Colon (tissue), 2 donors: ENCODE data around the gene SNRK.
A peak's percentile ranks its signal among the peaks of the same experiment; 100 is the strongest.

Source experiments
- FAIRE-seq: peaks from 2 replicates; lab custom pipeline; 2012; peaks lifted over from hg19 to GRCh38; lab: Jason Lieb, UNC
- donor health status: control.
- donor health status: control.

Gene SNRK

DNA sequence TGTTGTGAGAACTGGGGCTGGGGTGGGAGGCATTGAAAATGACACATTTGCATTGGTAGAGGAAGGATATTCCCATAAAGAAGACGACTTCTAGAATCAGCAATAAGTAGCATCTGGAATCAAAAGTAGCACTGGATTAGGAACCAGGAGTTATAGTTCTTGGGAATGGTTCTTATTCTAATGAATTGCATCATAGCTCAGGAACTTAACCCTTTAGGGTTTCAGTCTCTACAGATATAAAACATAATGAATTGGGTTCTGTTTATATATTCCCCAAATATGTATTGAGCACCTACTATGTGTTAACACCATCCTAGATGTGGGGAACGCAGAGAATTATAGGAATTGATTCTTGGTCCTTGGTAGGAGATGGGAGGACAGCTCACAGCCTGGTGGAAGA, 16.3 kb upstream of the SNRK start:
- no peak for FAIRE-seq

DNA sequence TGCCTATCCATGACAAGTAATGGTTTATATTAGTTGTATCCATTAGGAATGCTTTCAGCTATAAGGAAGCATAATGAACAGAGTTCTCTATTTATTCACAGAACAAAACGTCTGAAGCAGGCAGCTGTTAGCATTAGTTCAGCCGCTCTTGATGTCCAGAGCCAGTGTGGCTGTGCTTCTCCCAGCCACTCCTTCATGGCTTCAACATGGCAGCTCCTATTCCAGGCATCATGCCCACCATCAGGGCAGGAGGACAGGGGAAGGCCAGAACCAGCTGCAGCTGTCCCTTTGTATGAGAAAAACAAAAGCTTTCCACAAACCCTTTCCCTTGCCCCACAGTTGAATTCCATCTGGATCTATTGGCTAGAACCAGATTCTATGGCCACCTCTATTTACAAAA, 12.9 kb upstream of the SNRK start:
- FAIRE-seq, result no peak

DNA sequence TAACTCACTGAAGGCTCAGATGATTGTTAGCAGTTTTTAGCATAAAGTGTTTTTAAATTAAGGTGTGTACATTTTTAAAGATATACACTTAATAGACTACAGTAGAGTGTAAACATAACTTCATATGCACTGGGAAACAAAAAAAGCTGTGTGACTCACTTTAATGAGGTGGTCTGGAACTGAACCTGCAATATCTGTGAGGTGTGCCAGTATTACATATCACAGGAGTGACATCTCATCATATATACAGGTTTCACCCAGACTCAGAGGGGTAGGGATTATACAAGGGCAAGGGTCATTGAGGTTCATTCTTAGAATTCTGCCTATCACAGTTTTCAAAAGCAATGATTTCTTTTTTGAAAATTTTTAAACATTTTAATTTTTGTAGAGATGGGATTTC, 7.3 kb upstream of the SNRK start:
- no peak for FAIRE-seq

DNA sequence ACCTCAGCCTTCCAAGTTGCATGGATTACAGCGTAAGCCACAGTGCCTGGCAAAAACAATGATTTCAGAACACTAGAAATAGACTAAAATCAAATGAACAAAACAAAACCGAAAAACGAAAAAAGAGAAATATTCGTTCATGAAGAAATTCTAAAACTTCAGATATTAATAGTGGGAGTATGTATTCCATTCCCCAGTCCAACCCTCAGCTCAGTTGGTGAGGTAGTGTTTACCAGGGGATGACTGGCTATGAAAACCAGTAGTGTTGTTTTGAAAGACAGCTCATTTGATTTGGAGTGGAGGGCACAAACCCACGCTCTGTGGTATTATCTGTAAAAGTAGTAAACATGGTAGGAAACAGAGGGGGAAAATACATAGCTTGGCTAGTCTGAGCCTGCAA, 6.8 kb upstream of the SNRK start:
- no peak for FAIRE-seq

DNA sequence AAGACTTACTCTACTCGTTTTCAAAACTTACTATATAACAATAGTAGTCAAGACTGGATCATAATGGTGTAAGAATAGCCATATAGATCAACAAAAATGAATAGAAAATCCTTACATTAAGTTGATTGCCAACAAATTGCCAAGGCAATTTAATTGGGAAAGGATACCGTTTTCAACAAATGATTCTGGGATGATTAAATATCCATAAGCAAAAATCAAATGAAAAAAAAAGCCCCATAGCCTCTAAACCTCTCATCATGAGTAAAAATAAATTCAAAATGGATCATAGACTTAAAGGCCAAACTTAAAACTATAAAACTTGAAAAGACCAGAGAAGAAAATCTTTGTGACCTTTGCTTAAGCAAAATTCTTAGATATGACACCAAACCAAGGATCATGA, 5.3 kb upstream of the SNRK start:
- FAIRE-seq, result no peak

DNA sequence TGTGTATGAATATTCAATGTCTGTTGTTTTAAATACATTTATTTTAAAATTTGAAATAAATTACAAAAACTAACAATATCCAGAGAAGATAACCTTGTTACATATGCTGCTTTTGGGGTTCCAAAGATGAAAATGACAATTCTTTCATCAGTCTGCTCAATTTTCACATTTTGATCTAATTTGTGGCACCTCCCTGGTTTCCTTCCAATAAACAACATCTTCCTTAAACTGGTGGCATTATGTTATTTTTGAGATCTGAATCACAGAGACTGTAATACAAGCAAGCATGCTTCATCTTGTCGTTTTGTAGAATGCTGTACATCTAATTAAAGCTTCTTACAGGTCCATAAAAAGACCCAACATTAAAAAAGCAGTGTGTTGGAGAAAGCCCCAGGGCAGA, 2.2 kb upstream of the SNRK start:
- FAIRE-seq, result no peak

DNA sequence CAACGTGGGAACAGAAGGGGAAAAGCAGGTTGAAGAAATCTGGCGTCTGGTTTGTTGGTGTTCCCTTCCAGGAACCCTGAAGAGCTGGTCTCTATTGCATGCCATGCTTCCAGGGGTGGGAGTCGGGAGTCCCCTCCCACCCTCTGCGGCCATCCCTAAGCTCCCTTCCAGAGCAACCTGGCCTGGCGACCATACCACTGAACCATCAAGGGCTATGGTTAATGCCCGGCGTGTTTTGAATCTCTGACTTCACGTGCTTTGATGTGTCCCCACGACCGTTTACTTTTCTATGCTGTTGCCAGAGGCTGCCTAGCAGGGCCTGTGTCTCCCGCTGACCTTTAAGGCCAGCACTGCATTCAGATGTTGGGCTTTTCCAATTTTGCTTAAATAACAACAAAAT, 696 bp upstream of the SNRK start:
- no peak for FAIRE-seq

DNA sequence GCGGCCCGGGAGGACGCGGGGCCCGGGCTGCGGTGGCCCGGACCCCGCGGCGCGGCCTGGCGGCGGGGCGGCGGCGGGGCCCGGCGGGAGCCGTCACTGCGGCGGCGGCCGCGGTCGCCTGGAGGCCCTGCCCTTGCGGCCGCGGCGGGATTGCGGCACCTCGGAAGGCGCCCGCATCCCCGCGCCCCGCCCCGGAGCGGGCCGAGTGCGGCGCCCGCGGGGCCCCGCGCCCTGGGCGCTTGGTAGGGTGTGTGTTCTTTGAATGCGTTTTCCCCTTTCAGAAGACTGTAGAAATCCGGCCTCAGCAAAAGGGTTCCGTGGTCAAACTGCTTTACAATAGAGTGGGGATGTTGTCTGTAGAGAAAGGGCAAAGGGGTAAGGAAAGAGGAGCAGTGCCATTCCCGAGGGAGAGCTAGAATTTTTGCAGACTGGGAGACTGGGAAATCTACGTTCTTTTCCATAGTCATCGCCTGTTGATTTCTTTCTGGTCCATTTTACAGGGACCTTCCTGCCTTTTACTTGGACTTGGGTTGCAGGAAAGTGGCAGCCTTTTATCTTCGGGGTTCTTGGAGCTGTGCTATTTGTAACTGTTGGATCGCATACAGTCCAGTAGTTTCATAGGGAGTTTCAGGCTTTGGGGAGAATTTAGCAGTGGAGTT, 630 bp downstream of the SNRK start:
- FAIRE-seq, result no peak

DNA sequence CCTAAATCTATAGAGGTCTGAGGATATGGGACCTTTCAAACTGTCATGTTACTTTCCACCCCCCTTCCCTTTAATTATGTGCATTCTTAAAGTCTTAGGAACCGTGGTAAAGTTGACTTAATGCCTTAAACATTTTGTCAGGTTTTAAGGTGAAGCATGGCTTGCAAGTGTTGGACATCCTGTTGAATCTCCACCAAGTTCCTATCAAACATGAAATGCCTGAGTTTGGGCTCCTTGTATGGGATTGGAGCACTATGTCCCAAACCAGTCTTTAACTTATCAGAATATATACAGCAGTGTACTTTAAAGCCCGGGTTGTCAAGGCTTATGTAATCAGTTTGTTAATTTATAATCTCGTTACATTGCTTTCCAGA, 1.1 kb downstream of the SNRK start:
- FAIRE-seq, result no peak

DNA sequence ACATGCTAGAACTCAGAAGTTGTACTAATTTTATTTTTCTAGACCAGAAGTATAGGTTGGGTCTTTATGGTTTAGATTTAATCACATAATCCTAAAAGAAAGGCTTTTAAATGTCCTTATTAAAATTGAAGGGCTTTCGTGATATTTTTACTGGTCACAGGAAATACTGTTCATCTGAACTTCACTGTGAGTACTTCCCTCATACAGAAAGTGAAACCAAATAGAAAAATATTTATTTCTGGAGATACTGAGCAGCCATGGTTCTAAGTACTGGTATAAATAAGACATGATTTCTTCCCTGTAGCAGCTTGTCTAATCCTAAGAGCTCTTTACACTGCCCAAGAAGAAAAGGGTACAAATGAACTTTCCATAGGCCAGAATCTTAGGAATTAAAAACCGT, 2.0 kb downstream of the SNRK start:
- FAIRE-seq, result peak; percentile 45

DNA sequence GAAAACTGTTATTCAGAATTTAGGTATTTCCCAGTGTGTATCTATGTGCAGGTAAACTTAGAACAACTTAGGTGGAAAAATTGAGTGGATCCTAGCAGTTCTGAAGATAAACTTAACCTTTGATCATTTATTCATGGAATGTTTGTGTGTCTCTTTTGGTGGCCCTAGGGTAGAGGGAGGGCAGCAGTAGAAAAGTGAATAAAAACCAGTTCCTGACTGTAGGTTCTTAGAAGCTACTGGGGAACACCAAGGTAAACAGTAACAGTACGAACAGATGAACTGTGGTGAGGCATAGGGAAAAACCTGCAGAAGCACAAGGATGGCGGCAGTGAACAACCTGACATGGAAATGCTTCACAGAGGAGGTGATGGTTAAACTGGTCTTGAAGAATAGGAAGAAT, 2.5 kb downstream of the SNRK start:
- no peak for FAIRE-seq

DNA sequence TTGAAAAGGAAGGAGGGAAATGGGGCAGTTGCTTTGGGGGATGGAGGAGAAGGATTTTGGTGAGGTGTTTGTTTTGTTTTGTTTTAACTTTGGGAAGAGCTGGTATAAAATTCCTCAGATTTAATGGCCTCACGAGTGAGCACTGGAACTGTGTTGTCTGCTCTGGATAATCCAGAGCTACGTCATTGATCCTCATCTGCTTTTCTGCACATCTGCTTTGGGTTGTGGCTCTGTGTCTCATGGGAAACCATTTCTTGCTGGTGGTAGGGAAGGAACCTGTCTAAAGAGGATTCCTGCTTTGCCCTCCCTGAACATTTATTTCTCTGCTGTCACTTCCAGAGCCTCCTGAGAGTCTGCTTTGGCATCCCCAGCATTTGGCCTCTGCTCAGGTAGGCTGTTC, 3.1 kb downstream of the SNRK start:
- FAIRE-seq, result no peak

DNA sequence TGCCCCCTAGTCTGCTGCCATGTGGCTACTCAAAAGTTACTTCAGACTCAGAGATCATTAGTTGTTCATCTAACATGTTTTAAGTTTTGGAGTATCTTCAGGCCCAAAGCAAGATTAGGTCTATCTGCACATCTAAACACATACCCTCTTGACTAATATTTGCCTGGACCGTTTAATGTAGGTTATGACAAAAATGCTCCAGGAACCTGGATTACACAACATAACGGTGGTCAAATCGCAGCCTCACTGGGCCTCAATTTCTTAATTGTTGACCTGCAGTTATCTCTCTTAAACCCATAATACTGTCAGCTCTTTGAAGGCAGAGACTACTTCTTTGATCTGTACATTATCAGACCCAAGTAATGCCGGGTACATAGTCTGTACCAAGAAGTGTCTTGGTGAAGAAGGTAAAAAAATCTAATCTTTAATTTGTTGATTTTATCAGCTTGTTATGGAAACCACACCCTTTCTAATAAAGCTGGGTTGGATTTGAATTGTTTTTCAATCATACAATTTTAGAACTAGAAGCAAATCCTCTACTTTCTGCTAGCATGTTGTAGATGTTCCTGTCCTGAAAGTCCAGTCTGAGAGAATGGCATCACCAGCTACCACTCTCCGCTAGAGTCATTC, 3.6 kb downstream of the SNRK start:
- FAIRE-seq, result no peak

DNA sequence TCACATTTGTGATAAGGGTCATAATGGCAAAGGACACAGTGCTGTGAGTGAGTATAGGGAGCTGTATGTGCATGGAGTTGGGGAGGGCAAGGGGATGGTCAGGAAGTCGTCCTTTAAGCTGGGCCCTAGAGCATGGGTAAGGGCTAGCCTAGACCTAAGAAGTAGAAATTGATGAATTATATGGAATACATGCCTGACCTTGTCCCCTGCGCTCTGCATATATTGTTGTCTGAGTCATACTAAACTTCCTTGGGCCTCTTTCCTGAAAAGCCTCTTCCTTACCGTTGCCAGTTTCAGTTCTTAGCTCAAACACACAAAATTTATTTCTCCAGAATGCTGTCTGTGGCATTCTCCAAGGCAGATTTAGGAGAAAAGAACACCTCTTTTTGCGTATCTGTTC, 4.6 kb downstream of the SNRK start:
- FAIRE-seq, result no peak

DNA sequence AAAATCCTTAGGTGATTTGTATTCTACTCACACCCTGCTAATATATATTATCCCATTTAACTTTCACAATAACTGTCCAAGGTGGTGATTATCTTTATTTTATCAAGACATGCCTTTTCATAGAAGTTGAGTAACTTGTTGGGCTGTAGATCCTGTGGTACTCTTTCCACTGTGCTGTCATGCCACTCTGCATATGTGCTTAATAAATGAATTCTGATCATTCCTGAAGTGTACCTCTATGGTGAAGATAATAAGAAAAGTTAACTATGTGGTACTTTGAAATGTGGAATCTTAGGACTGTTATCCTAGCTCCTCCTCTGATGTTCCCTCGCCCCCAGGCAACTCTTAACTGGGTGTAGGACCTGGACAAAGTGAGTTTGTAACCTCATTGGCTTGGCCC, 5.2 kb downstream of the SNRK start:
- no peak for FAIRE-seq

DNA sequence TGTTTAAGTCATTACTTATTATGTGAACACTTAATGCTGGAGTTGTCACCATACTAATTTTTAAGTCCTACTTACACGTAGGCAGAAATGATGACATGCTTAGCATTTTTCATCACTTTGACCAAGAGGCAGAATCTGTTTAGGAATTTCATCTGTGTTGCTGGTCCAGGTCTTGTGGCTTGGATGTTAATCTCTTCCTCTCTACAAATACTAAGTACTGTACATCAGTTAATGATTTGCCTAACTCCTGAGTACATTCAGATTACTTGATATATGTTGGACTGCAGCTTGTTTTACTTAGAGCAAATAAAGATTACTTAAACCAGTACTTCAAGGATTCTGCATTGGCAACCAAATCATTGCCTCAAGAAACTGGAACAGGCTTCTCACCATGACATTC, 8.6 kb downstream of the SNRK start:
- no peak for FAIRE-seq

DNA sequence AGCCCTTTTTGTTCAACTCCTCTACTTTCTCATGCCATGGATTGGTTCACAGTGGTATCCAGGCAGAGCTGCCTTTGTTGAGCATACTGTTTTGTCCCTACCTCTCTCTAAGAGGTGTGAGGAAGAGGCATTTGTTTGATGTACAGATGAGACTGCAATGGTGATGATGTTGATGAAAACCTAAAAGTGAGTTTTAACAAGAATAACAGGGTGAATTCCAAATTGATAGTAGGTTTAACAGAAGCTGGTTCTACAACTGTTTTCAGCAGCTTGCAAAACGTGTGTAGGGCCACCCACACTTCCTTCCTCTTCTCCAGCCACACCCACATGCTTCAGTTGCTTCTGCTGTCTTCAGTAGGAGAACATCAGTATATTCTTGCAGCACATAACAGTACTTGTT, 10.2 kb downstream of the SNRK start:
- FAIRE-seq, result no peak

DNA sequence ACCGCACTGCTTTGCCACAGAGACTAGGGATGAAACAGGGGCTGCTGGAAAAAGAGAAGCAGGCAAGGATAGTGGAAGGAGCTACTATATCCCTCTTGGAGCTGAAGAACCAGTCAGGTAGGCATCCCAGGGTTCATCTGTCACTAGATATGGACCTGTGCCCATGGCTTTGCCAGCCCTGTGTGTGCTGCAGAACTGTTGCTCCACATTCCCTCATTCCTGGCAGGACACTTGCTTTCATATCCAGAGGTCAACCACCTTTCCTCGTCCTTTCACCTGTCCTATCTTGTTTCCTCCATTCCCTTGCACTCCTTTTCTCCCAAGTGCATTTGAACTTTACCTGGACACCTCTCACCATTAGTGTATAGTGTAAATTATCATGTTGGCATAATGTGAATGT, 12.0 kb downstream of the SNRK start:
- no peak for FAIRE-seq

DNA sequence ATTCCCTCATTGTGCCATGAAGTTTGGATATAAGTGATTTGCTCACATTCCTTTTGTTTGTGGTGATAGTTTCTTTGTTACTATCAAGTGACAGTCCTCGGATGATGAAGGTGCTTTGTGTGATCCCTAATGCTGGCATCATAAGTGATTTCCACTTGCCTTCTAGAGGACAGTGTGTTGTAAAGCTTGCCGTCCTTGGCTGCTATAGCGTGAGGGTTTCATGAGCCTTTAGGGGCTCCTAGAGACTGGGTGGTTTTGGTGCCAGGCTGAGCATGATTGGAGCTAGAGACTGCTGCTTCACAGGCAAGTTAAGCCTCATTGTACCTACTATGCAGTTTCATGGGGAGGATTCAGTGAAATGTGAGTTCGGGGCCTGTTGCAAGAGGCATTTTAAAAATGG, 12.4 kb downstream of the SNRK start:
- FAIRE-seq, result no peak

DNA sequence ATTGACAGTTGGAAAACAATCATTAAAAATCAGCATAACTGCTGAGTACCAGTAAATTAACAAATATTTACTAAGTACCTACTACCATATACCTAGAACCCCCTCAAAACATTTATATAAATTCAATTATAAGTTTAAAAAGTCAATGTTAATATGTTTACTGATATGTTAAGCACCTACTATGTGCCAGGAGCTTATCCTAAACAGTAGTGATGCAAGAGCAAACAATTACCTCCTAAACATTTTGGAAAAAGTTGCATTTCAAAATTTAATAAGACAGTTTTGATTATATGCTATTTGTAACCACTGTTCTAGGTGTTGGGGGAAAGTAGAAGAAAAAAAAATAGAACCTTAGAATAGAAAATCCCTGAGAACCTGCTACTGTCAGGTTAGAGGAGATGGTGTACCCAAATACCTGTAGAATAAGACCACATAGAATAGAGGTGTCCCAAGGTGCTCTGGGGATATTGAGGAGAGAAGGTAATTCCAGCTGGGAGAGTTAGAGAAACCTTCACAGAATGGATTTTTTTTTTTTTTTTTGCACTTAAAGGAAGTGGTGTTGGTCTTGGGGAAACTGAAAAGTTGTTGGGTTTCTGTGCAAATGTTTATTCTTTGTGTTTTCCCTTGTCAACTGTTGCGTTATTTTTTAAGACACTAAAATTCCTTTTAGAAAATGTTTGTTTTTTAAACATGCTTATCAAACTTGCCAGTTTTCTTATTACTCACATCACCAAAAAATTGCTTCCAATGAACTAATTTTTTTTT, 16.0 kb downstream of the SNRK start:
- FAIRE-seq, result no peak

DNA sequence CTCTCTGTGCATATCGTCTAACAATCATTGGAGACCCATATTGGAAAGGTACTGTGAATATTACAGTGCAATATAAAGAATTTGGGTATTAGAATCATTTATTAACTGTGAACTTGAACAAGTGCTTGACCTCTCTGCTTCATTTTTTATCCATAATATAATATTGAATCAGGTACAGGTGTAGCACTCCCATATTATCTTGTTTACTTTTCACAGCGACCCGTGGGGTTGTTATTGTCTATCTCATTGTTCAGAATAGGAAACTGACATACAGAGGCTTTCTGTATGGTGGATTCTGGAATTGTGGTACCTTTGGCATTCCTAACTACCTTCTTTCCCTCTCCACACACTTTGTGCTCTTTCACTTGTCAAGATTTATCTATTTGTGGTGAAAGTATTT, 17.8 kb downstream of the SNRK start:
- no peak for FAIRE-seq

DNA sequence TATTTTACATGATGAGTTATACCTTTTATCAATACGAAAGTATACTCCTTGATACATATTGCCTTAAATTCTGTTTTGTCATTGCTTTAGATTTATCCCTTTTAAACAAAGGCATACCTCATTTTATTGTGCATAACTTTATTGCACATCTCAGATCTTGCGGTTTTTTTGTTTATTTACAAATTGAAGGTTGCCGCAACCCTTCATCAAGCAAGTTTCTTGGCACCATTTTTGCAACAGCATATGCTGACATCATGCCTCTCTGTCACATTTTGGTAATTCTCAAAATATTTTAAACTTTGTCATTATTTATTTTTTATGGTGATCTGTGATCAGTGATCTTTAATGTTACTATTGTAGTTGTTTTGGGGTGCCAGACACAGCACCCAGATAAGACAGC, 20.9 kb downstream of the SNRK start:
- no peak for FAIRE-seq

DNA sequence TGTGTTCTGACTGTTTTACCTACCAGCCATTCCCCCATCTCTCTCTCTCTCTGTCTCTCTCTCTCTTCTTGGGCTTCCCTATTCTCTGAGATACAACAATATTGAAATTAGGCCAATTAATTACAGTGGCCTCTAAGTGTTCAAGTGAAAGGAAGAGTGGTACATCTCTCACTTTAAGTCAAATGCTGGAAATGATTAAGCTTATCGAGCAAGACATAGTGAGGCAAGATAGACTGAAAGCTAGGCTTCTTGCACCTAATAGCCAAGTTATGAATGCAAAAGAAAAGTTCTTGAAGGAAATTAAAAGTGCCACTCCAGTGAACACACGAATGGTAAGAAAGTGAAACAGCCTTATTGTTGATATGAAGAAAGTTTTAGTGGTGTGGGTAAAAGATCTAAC, 21.3 kb downstream of the SNRK start:
- FAIRE-seq, result no peak
